Naive B cell (primary cell): Measurements from ENCODE around the gene MYCBP2. TPM values are rescaled to one million over a fixed set of nuclear protein-coding genes. Genes with fewer than 3 reads are reported as not detected.

Source experiments
- ATAC-seq, 2 donors: fragments of 150-1000 bp; cut with Tn5 transposase; 2 replicates each; pipeline ENCODE4 v1.10.0; 2021; ENCODE audit warnings: low read depth in 2 of 2, mild to moderate bottlenecking in 2 of 2, moderate library complexity in 2 of 2
- DNase-seq: peaks from one replicate; pipeline ENCODE4 v3.0.0; 2022
- H3K27ac Mint-ChIP-seq, 6 donors: one replicate each; pipeline ENCODE4 v1.8.0; 2020 to 2022; ENCODE audit warnings: mild to moderate bottlenecking in 6 of 6, mixed read lengths in 6 of 6, moderate library complexity in 5 of 6, inconsistent platforms in 2 of 6
- H3K27me3 Mint-ChIP-seq, 3 donors: one replicate each; pipeline ENCODE4 v1.8.0; 2021 to 2022; ENCODE audit warnings: mixed read lengths in 3 of 3, mild to moderate bottlenecking in 1 of 3
- H3K36me3 Mint-ChIP-seq, 2 donors: one replicate each; pipeline ENCODE4 v1.8.0; 2020 to 2022; ENCODE audit warnings: mixed read lengths in 2 of 2, inconsistent platforms in 1 of 2, mild to moderate bottlenecking in 1 of 2
- H3K4me1 Mint-ChIP-seq, 3 donors: one replicate each; pipeline ENCODE4 v1.8.0; 2020 to 2022; ENCODE audit warnings: mixed read lengths in 3 of 3, inconsistent platforms in 1 of 3, mild to moderate bottlenecking in 1 of 3, moderate library complexity in 1 of 3
- H3K4me3 Mint-ChIP-seq, 8 donors: one replicate each; pipeline ENCODE4 v1.8.0; 2020 to 2022; ENCODE audit warnings: mild to moderate bottlenecking in 8 of 8, mixed read lengths in 8 of 8, moderate library complexity in 8 of 8, inconsistent platforms in 2 of 8
- H3K9me3 Mint-ChIP-seq, 7 donors: one replicate each; pipeline ENCODE4 v1.8.0; 2020 to 2022; ENCODE audit warnings: mixed read lengths in 7 of 7, mild to moderate bottlenecking in 5 of 7, inconsistent platforms in 2 of 7, moderate library complexity in 1 of 7
- polyA plus RNA-seq, 6 donors: library from polyadenylated mRNA; unstranded; fragments of 300-500 nt; fragmentation: Illumina TruSeq; gene quantifications; one replicate each; pipeline ENCODE4 v1.2.3, GENCODE V29; 2021; ENCODE audit warnings: low read depth in 6 of 6

Gene MYCBP2
- polyA plus RNA-seq, 6 donors from 2014 or later: 31.5 to 81.0 (median 53.3) TPM

DNA sequence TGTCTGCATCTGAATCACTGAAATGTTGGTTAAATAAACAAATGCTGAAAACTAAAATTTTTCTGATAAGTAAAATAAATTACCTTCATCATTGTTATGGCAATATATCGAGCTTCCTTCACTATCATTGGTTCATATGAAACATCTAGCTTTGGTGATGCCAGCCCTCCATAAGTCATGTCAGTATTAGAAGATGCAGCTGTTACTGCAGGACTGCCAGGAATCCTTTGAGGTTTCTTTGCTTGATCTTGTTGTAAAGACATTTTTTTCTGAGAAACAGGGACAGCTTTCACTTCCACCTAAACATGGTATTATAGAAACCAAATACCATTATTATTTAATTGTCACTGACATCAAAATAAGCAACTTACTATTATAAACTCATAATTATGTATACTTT, 176.2 kb downstream of the MYCBP2 start:
- Mint-ChIP-seq H3K4me1 (peaks cover 3 to 6% (median 4%) of the 10 kb centered on the region in 3 donors), H3K36me3 (peaks cover 29 to 32% of the 10 kb centered on the region in 2 donors), H3K4me3 (no peak overlapping the region), H3K27ac (no peak overlapping the region), H3K27me3 (no peaks in the 10 kb centered on the region), H3K9me3 (no peaks in the 10 kb centered on the region)
- no peak for DNase-seq
- ATAC-seq: no peak

DNA sequence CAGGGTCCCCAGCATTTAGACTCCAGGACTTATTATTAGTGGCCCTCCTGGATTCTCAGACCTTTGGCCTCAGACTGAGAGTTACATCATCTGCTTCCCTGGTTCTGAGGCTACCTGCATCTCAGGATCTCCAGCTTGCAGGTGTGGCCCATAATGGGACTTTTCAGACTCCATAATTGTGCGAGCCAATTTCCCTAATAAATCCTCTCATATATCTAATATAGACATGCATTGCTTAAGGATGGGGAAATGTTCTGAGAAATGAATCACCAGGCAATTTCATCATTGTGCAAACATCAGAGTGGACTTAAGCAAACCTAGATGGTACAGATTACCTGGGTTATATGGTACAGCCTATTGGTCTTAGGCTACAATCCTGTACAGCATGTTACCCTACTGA, 183.5 kb downstream of the MYCBP2 start:
- DNase-seq: no peak
- Mint-ChIP-seq H3K4me3 (no peak overlapping the region), H3K27me3 (no peaks in the 10 kb centered on the region), H3K27ac (no peak overlapping the region), H3K9me3 (no peaks in the 10 kb centered on the region), H3K36me3 (peaks cover 23 to 31% of the 10 kb centered on the region in 2 donors), H3K4me1 (peaks cover 0 to 3% (median 0%) of the 10 kb centered on the region in 3 donors)
- no peak for ATAC-seq

DNA sequence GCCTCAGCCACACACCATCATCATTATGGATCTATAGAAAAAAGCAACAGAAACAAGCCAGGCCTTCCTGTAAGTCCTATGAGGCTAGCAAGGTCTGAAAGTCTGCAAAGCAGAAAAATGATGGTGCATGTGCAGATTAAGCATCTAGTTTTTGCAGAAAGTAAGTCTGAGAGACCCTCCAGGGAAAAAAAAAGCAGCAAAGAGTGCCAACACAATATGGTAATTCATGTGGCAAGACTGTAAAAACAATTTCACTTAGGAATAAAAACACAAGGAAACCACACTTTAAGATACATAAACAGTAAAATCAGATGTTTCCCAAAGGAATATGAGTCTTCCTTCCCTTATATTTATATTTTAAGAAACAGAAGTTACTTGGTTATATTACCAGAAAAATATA, 187.6 kb downstream of the MYCBP2 start:
- peaks cover under 1 to 9% (median 4%) of the 10 kb centered on the region in 3 donors for H3K4me1 Mint-ChIP-seq
- peak overlapping the region in 2 of 6 donors; percentile 17 to 60 for H3K27ac Mint-ChIP-seq
- H3K27me3 Mint-ChIP-seq: no peaks in the 10 kb centered on the region
- no peaks in the 10 kb centered on the region for H3K9me3 Mint-ChIP-seq
- peaks cover 30 to 54% of the 10 kb centered on the region in 2 donors for H3K36me3 Mint-ChIP-seq
- no peak overlapping the region for H3K4me3 Mint-ChIP-seq
- DNase-seq (no peak), ATAC-seq (no peak)

GRCh38 chr13:77138813-77139212, 188.1 kb downstream of the MYCBP2 start:
- H3K9me3 Mint-ChIP-seq: no peaks in the 10 kb centered on the region
- peaks cover 29 to 54% of the 10 kb centered on the region in 2 donors for H3K36me3 Mint-ChIP-seq
- H3K27me3 Mint-ChIP-seq: no peaks in the 10 kb centered on the region
- no peak overlapping the region for H3K4me3 Mint-ChIP-seq
- no peak for DNase-seq
- ATAC-seq: no peak
- peaks cover 4 to 9% (median 5%) of the 10 kb centered on the region in 3 donors for H3K4me1 Mint-ChIP-seq
- peak overlapping the region in 2 of 6 donors; percentile 17 to 60 for H3K27ac Mint-ChIP-seq

- Mint-ChIP-seq H3K27ac (peak overlapping the region in 3 of 6 donors; percentile 15 to 76 (median 62)), H3K36me3 (peaks cover 29 to 51% of the 10 kb centered on the region in 2 donors), H3K9me3 (no peaks in the 10 kb centered on the region), H3K27me3 (no peaks in the 10 kb centered on the region), H3K4me1 (peaks cover 4 to 12% (median 6%) of the 10 kb centered on the region in 3 donors), H3K4me3 (no peak overlapping the region)
- ATAC-seq (no peak), DNase-seq (no peak)
Observed at GRCh38 chr13:77136902-77137420, 189.9 kb downstream of the MYCBP2 start.

DNA sequence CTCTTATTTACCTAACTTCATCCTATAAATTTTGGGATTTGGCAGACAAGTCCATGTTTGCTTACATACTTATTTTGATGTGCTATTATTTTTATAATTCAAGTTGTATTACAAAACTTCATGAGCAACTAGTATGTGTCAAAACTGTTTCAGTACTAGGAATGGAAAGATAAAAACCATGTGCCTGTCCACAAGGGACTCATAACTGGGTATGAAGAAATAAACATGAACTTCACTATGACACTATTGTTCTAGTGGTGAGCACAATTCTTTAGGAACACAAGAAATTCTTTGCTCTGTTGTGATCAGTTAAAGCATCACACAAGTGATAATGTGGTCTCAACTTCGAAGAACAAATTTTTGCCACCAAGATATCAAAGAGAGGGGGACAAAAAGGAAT, 202.5 kb downstream of the MYCBP2 start:
- Mint-ChIP-seq H3K27ac (no peak overlapping the region), H3K4me3 (no peak overlapping the region), H3K36me3 (peaks cover 7 to 12% of the 10 kb centered on the region in 2 donors), H3K9me3 (no peaks in the 10 kb centered on the region), H3K4me1 (peaks cover 3 to 4% (median 4%) of the 10 kb centered on the region in 3 donors), H3K27me3 (no peaks in the 10 kb centered on the region)
- DNase-seq: no peak
- ATAC-seq: no peak

DNA sequence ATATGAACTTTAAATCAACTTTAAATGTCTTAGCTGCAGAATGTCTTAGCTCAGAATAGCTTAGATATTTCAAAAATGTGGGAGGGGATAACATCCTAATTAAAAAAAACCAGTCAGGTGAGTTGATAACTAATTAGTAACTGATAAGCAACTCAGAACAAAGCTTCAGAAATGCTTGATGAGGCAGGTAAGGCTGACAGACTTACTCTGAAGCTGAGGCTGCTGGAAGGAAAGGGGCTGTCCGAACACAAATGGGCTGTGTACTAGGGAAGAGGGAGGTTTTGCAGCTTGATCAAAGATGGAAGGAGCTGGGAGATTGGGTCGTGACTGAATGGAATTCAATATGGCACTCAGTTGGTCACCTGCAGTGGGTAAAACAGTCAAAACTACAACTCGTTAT, 208.8 kb downstream of the MYCBP2 start:
- Mint-ChIP-seq H3K27ac (peak overlapping the region in 2 of 6 donors; percentile 42 to 50), H3K36me3 (peaks cover 23 to 26% of the 10 kb centered on the region in 2 donors), H3K4me3 (no peak overlapping the region), H3K27me3 (no peaks in the 10 kb centered on the region), H3K9me3 (no peaks in the 10 kb centered on the region), H3K4me1 (peaks cover 0 to 4% (median 4%) of the 10 kb centered on the region in 3 donors)
- DNase-seq (no peak), ATAC-seq (no peak)

DNA sequence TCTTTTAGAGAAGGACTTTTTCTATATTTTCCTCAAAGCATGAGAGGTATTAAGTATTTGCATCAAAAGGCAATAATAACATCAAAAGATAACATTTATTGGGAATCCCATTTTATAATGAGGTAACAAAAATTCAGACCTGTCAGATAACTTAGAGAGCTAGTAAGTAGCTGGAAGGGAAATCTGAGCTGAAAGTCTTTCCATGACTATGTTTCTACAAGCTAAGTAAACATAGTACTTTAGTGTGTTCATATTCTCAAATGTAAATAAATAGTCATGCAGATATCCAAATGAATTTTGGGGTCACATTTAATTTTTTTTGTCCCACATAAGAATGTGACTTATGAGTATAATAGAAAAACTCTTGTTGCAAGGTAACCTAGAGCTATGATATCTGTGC, 212.6 kb downstream of the MYCBP2 start:
- no peaks in the 10 kb centered on the region for H3K27me3 Mint-ChIP-seq
- no peak for ATAC-seq
- no peak overlapping the region for H3K4me3 Mint-ChIP-seq
- no peaks in the 10 kb centered on the region for H3K4me1 Mint-ChIP-seq
- peaks cover 46 to 57% of the 10 kb centered on the region in 2 donors for H3K36me3 Mint-ChIP-seq
- DNase-seq: no peak
- peaks cover 7 to 22% (median 15%) of the 10 kb centered on the region in 7 donors for H3K9me3 Mint-ChIP-seq
- H3K27ac Mint-ChIP-seq: no peak overlapping the region

GRCh38 chr13:77113496-77113895, 213.4 kb downstream of the MYCBP2 start:
- Mint-ChIP-seq H3K9me3 (peaks cover 7 to 22% (median 15%) of the 10 kb centered on the region in 7 donors), H3K36me3 (peaks cover 46 to 56% of the 10 kb centered on the region in 2 donors)

DNA sequence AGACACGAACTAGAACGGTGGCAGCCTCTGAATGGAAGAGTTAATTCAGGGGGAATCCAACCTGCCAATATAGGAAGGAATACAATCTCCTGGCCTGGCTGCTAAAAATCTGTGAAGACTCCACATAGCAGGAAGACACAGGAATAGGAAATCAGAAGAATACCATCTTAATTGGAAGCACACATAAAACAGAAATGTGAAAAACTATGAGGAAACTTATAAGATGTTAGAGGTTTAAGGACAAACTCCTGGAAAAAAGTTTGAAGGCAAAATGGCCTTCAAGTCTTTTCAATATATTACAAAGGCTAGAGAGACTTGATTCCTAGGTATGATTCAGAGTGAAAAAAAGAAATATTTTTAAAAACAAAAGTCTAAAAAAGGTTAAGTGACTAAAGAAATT, 221.8 kb downstream of the MYCBP2 start:
- H3K4me1 Mint-ChIP-seq: no peaks in the 10 kb centered on the region
- peak overlapping the region in 1 of 6 donors; percentile 88 for H3K27ac Mint-ChIP-seq

More at GRCh38 chr13:77113496-77113895, 213.4 kb downstream of the MYCBP2 start:
- DNase-seq: no peak
- no peaks in the 10 kb centered on the region for H3K4me1 Mint-ChIP-seq
- no peak for ATAC-seq
- no peak overlapping the region for H3K27ac Mint-ChIP-seq
- H3K4me3 Mint-ChIP-seq: no peak overlapping the region
- no peaks in the 10 kb centered on the region for H3K27me3 Mint-ChIP-seq

GRCh38 chr13:77099415-77099814, 227.5 kb downstream of the MYCBP2 start:
- Mint-ChIP-seq H3K4me1 (no peaks in the 10 kb centered on the region), H3K27me3 (no peaks in the 10 kb centered on the region), H3K9me3 (no peaks in the 10 kb centered on the region), H3K4me3 (no peak overlapping the region), H3K27ac (peak overlapping the region in 1 of 6 donors; percentile 3), H3K36me3 (peaks cover 21 to 29% of the 10 kb centered on the region in 2 donors)
- ATAC-seq (no peak), DNase-seq (no peak)

More for the DNA sequence above, 221.8 kb downstream of the MYCBP2 start:
- Mint-ChIP-seq H3K4me3 (no peak overlapping the region), H3K36me3 (peaks cover 10 to 11% of the 10 kb centered on the region in 2 donors), H3K27me3 (no peaks in the 10 kb centered on the region), H3K9me3 (peaks cover 0 to 4% (median 2%) of the 10 kb centered on the region in 7 donors)
- DNase-seq (no peak), ATAC-seq (no peak)

- peaks cover 33 to 38% of the 10 kb centered on the region in 2 donors for H3K36me3 Mint-ChIP-seq
Observed at GRCh38 chr13:77095288-77095687, 231.6 kb downstream of the MYCBP2 start.

GRCh38 chr13:77094773-77095172, 232.1 kb downstream of the MYCBP2 start:
- ATAC-seq: no peak
- H3K9me3 Mint-ChIP-seq: no peaks in the 10 kb centered on the region
- H3K27me3 Mint-ChIP-seq: no peaks in the 10 kb centered on the region

More at GRCh38 chr13:77095288-77095687, 231.6 kb downstream of the MYCBP2 start:
- Mint-ChIP-seq H3K4me3 (no peak overlapping the region), H3K27ac (no peak overlapping the region), H3K9me3 (no peaks in the 10 kb centered on the region), H3K4me1 (no peaks in the 10 kb centered on the region), H3K27me3 (no peaks in the 10 kb centered on the region)
- ATAC-seq (no peak), DNase-seq (no peak)

DNA sequence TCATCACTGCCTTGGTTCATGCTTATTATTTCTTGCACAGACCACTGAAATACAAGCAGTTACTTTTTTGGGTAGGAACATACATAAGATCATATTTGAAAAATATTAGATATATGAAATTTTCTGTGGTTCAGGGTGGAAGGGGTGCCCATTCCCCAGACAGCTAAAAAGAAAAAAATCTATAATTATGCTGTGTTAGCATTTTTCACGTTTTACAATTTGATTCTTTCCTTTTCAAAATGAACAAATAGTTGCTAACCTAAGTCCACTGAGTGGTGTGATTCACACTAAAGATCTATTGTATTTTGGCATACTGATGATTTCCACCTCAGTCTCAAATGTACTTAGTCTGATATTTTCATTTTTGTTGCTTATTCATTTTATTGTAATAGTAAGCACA, 233.2 kb downstream of the MYCBP2 start:
- no peak for DNase-seq
- Mint-ChIP-seq H3K9me3 (no peaks in the 10 kb centered on the region), H3K36me3 (peaks cover 33 to 37% of the 10 kb centered on the region in 2 donors), H3K27ac (peak overlapping the region in 1 of 6 donors; percentile 60), H3K4me1 (no peaks in the 10 kb centered on the region), H3K4me3 (no peak overlapping the region), H3K27me3 (no peaks in the 10 kb centered on the region)
- no peak for ATAC-seq

More at GRCh38 chr13:77094773-77095172, 232.1 kb downstream of the MYCBP2 start:
- no peak for DNase-seq
- H3K36me3 Mint-ChIP-seq: peaks cover 33 to 38% of the 10 kb centered on the region in 2 donors
- H3K4me3 Mint-ChIP-seq: no peak overlapping the region
- H3K27ac Mint-ChIP-seq: peak overlapping the region in 1 of 6 donors; percentile 57
- no peaks in the 10 kb centered on the region for H3K4me1 Mint-ChIP-seq
